ENCODE data around the gene GNPTG.
A peak's percentile ranks its signal among the peaks of the same experiment; 100 is the strongest.

Gene GNPTG

DNA sequence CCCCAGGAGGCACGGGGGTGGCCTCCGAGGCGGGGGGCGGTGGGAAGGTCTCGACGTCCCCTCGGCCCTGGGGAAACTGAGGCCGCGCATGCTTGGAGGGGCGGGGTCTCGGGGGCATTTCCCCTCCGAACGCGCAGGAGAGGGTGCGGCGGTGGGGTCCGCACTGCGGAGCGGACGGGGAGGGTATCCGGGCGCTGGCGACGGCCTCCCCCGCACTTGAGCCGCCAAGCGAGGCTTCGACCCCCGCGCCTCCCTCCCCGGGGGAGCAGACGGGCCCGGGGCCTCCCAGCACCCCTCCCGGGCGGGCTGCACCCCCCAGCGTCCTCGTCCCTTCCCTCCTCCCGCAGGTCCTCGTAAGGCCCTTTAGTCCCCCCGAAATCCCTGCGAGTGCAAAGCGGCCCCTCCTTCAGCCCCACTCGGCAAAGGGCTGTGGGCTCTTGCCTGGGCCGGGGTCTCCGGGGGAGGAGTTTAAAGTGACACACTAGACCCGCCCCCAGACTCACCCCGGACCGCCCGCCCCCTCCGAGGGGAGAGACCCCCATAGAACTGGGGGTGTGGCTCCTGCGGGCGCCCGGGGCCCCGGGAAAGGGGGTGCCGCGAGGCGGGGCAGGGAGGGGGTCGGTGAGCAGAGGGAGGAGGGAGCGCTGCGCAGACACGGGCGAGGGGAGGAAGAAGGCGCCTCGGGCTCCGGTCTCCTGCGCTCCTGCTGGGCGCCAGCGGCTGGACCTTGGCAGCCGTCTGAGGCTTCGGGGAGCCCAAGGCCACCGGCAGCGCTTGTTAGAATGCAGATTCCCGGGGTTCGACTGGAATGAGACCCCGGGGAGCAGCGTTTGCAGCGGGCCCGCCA, 17.7 kb upstream of the GNPTG start:
- DNase-seq (ENCODE audit: low read depth in 2 of 3, low spot score in 2 of 3): no peak

DNA sequence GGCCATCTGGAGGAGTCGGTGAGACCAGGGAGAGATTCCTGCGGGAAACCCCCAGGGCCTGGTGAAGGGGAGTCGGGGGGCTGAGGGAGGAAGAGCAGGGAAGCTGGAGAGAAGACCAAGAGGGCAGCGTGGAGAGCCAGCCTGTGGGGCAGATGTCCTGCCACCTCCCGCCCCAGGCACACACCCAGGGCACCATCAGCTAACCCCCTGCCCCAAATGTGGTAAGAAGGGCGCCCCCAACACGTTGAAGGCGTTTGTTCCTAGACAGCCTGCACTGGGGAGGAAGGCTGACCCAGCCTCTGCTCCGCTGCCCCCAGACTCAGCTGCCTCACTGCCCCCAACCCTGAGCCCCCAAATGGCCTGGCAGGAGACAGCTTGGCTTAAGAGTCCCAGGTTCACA, 17.0 kb upstream of the GNPTG start:
- DNase-seq (ENCODE audit: low read depth in 2 of 3, low spot score in 2 of 3): no peak

DNA sequence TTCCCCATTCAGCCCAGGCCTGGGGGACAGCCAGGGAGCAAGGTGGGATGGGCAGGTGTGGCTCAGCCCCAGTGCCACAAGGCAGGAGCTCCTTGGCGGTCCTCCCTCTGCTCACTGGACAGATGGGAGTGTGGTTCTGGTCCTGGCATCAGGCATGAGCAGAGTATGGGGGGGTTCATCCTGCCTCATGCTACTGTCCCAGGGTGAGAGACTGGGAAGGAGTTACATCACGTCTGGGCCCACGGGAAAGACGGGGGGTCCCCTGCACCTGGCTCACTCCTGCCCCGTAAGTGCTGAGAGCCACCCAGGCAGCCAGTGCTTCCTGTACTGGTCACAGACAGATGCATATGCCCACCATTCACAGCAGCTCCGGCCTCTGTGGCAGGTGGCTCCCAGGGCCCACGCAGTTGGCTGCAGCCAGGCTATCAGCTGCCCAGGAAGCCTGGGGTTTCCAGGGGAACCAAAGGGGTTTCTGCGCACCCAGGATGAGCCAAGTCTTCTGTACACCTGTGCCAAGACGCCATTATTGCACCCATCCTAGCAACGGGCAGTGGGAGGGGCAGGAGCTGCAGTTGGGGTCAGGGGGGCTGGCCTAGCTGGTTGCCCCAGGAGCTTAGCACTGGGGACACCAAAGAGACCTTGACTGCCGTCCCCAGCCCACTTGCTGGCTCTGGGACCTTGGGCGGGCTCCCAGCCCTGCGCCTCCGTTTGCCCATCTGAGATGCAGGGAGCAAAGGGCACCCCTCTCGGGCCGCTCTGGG, 16.3 kb upstream of the GNPTG start:
- DNase-seq (ENCODE audit: low read depth in 2 of 3, low spot score in 2 of 3): no peak

DNA sequence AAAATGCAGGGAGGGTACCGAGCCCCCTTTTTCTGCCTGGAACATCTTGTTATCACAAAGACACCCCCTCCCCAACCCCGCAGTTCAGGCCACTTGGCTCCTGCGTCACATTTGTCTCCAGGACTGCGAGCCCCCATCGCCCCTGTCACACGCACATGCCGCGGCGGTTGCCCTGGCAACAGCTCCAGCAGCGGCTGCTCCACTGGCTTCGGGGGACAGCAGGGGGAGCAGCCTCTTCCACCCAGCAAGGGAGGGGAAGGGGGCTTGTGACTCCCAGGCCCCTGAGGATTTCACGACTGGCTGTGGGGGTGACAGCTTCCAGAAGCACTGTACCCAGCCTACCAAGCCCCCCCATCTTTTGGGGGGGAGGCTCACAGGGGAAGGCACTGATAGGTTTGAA, 15.7 kb upstream of the GNPTG start:
- DNase-seq (ENCODE audit: low read depth in 2 of 3, low spot score in 2 of 3): no peak

DNA sequence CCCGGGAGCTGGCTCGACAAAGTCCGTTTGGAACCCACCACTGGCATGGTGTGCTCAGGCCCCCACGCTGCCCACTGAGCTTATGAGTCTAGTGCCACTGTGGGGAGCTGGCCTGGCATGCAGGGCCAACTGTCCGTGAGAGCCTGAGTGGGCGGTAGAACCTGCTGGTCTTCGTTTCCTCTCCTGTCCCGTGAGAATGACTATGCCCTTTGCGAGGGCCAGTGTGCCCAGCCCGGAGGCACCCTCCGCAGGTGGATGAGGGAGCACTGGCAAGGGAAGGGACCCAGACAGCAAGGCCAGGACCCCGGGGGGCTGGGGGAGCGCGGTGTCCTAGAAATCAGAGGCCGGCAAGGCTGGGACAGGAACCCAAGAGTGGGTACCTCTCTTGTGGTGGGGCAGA, 15.1 kb upstream of the GNPTG start:
- DNase-seq (ENCODE audit: low read depth in 2 of 3, low spot score in 2 of 3): no peak

DNA sequence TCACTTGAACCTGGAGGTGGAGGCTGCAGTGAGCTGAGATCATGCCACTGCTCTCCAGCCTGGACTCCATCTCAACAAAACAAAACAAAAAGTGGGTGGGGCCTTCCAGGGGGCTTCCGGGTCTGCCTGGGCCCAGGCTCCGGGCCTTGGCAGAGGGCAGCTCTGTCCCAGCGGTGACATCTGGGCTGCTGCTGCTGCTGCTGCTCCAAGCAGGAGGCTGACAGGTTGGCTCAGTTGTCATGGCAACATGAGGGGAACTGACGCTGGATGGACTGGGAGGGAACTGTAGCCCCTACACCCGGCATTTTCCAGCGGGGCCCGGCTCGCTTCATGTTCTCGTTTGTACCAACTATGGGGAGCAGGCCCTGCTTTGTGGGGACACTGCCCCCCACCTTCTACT, 14.2 kb upstream of the GNPTG start:
- no peak for DNase-seq (ENCODE audit: low read depth in 2 of 3, low spot score in 2 of 3)

DNA sequence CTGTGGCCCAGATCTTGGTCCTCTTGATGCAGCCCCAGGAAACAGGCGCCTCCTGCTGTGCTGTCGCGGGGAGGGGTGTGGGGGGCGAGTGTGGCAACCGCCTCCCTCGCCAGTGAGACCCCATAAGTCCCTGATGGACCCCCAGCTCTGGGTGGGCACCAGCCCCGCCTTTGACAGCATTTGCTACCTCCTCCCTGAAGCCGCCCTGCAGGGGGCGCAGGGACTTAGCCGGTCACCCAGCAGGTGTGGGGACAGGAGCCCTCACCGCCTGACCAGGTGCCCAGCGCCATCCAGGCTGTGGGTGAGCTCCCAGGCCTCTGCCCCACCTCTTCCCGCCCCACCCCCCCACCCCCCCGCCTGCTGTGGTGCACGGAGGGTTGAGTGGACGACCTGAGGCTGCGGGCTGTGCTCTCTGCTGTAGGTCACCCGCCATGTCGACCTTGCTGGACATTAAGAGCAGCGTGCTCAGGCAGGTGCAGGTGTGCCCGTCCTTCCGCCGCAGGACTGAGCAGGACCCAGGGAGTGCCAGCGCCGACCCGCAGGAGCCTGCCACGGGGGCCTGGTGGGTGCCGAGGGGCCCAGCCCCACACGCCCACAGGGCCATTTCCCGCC, 13.5 kb upstream of the GNPTG start:
- no peak for DNase-seq (ENCODE audit: low read depth in 2 of 3, low spot score in 2 of 3)

DNA sequence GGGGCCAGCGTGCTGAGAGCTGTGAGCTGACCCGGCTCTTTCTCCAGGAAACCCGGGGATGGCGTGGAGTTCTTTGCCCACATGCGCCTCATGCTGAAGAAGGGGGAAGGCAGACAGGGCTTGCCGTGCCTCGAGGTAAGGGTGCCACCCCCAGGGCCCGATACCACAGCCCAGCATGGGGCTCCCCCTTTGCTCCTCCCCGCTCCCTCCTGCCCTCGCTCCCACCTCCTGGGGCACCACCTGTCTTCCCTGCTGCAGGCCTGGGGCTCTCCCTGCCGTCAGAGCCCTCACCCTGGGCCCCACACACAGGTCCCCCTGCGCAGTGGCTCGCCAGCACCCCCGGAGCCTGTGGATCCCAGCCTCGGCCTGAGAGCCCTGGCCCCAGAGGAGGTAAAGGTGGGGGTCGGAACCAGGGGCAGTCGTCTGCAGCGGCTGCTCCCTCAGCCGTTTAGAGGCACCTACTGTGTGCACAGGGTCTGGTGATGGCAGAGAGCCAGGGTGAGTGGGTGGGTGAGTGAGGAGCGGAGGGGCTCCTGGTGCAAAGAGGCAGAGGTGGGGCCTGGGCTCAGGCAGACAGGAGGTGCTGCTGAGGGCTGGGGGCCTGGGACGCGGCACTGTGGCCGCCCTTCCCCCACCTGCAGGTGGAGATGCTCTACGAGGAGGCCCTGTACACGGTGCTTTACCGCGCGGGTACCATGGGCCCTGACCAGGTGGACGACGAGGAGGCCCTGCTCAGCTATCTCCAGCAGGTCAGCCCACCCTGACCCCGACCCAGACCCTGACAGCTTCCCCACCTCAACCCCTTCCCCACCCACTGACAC, 12.7 kb upstream of the GNPTG start:
- DNase-seq (ENCODE audit: low read depth in 2 of 3, low spot score in 2 of 3): no peak

DNA sequence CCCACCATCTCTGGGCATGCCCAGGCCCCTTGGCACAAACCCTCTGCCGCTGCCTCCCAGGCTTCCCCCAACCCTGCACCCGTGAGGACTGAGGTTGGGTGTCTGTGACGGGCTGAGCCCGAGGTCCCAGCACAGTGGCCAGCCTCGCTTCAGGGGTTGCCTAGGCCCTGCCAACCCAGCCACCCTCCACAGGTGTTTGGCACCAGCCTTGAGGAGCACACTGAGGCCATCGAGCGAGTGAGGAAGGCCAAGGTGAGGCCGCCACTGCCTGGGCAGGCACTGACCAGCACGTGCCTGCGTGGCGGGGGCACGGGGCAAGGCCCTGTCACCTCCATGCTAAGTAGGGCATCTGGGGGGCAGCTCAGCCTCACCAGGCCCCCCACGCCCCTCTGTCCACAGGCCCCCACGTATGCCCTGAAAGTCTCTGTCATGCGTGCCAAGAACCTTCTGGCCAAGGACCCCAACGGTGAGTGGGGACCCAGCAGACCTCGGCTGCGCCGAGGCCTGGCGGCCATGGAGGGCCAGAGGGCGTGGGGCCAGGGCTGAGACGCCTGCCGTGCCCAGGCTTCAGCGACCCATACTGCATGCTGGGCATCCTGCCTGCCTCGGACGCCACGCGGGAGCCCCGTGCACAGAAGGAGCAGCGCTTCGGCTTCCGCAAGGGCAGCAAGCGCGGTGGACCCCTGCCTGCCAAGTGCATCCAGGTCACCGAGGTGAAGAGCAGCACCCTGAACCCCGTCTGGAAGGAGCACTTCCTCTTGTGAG, 10.8 kb upstream of the GNPTG start:
- DNase-seq (ENCODE audit: low read depth in 2 of 3, low spot score in 2 of 3): no peak

DNA sequence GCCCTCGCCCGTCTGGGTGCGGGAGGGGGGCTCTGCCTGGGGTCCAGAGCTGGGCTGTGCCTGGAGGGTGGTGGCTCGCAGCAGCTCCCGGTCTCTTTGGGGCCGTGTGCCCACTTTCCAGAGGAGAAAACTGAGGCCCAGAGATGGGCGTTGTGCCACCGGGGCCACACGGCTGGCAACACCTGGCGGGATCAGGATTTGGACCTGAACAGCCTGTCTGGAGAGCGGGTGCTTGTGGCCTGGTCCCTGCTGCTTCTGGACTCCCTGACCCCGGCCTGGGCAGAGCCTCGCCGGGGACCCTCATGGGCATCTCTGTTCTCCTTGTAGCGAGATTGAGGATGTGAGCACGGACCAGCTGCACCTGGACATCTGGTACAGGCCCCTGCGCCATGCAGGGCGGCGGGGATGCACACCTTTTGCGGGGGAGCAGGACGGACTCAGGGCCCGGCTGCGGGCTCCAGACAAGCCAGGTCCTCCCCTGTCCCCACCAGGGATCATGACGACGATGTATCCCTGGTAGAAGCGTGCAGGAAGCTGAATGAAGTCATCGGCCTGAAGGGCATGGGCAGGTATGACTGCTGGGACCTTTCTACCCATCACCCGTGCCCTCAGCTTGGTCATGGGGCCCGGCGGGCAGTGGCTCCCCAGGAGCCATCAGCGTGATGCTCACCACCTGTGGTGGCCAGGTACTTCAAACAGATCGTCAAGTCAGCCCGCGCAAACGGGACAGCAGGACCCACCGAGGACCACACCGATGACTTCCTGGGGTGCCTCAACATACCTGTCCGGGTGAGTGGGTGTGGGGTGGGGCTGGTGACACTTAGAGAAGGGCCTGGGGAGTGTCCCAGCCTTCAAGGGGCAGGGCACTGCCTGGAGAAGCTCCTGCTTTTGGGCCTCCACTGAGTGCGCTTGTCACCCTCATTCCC, 10.0 kb upstream of the GNPTG start:
- DNase-seq (ENCODE audit: low read depth in 2 of 3, low spot score in 2 of 3): no peak

DNA sequence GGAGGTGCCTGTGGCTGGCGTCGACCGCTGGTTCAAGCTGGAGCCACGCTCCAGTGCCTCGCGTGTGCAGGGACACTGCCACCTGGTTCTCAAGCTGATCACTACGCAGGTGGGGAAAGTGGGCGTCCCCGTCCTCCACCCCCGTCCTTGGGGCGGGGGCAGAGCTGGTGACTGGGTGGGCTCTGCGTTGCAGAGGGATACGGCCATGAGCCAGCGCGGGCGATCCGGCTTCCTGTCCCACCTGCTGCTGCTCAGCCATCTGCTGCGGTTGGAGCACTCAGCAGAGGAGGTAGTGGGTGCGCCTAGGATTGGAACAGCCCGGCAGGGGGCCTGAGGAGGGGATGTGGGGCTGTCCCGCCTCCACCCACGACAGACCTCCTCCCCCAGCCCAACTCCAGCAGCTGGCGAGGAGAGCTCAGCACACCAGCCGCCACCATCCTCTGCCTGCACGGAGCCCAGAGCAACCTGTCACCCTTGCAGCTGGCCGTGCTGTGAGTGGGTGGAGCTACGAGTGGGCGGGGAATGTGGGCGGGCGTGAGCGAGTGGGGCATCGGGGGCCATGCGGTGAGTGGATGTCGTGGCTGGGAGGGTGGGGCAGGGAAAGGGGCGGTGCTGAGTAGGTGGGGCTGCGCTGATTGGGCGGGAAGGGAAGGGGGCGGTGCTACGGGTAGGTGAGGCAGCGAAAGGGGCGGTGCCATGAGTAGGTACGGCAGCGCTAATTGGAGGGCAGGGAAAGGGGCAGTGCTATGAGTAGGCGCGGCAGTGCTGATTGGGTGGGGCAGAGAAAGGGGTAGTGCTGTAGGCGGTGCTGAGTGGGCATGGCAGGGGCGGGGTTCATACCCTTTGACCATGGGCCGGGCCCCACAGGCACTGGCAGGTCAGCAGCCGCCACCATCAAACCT, 9.0 kb upstream of the GNPTG start:
- DNase-seq (ENCODE audit: low read depth in 2 of 3, low spot score in 2 of 3): peak; percentile 69 to 85 (median 77)

DNA sequence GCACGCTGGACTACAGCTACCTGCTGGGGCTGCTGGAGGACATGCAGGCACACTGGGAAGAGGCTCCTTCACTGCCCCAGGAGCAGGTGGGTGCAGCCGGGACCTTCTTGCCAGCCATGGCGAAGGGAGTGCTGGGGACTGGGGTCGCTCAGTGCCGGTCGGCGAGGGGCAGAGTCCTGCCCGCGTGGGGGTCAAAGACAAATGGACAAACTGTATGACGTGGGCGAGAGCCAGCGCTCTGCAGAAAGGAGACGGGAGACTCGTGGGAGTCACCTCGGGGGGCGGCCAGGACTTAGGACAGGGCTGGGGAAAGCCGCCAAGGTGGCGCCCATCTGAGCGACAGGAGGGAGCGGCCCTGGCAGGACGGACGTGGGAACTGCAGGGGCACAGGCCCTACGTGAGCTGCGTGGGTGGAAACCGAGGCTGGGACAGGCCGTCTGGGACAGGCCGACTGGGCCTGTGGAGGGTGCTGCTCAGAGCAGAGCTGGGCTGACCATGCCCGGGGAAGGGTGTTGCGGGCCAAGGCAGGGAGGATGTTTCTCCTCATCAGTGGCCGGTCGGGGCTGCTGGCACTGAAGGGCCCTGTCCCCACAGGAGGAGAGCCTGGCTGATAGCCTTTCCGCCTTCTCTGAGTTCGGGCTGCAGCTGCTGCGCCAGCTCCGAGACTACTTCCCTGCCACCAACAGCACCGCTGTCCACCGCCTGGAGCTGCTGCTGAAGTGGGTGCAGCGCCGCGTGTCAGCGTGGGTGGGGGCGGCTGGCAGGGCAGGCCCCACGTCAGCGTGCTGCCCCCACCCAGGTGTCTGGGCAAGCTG, 8.1 kb upstream of the GNPTG start:
- no peak for DNase-seq (ENCODE audit: low read depth in 2 of 3, low spot score in 2 of 3)

DNA sequence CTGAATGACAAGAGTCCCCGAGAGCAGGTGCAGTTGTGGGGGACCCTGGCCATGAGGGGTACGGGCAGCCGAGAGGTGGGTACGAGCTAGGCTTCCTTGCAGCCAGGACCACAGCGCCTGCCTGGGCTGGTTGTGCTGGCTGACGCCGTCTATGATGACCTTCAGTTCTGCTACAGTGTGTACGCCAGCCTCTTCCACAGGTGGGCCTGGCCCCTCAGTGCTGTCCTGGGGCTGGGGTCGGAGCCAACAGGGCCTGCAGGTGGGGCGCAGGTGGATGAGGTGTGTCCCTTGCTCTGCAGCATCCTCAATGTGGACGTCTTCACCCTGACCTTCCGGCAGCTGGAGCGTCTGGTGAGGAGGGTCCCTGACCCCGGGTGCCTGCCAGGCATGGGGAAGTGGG, 7.2 kb upstream of the GNPTG start:
- DNase-seq (ENCODE audit: low read depth in 2 of 3, low spot score in 2 of 3): no peak

DNA sequence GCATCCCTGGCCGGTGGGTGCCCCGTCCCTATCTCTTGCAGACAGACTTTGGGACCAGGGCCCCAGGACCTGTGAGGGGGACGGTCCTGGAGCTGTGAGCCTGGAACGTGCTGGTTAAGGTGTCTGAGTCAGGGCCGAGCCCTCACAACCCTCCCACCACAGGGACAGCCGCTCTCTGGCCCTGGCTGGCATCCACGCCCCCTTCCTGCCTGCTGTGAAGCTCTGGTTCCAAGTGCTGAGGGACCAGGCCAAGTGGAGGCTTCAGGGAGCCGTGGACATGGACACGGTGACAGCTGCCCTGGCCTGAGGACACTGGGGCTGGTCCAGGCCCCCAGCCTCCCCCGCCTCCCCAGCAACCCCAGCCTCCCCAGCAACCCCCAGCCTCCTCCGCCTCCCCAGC, 6.6 kb upstream of the GNPTG start:
- no peak for DNase-seq (ENCODE audit: low read depth in 2 of 3, low spot score in 2 of 3)

DNA sequence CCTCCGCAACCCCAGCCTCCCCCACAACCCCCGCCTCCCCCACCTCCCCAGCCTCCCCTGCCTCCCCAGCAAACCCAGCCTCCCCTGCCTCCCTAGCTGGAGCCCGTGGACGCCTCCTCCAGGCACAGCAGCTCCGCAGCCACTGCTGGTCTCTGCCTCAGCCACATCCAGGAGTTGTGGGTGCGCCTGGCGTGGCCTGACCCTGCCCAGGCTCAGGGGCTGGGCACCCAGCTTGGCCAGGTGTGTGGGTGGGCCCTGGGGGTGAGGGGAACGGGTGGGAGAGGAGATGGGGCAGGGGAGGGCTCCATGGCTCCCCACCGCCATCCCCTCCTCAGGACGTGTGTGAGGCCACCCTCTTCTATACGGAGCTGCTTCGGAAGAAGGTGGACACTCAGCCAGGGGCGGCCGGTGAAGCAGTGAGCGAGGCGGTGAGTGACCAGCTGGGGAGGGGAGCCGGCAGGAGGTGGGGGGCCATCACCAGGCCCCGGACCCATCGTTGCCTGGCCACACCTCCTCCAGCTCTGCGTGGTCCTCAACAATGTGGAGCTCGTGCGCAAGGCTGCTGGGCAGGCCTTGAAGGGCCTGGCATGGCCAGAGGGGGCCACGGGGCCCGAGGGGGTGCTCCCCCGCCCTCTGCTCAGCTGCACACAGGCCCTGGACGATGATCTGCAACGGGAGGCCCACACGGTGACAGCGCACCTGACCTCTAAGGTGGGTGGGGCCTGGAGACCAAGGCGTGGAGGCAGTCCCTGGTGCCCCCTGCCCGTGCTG, 5.9 kb upstream of the GNPTG start:
- DNase-seq (ENCODE audit: low read depth in 2 of 3, low spot score in 2 of 3): no peak

DNA sequence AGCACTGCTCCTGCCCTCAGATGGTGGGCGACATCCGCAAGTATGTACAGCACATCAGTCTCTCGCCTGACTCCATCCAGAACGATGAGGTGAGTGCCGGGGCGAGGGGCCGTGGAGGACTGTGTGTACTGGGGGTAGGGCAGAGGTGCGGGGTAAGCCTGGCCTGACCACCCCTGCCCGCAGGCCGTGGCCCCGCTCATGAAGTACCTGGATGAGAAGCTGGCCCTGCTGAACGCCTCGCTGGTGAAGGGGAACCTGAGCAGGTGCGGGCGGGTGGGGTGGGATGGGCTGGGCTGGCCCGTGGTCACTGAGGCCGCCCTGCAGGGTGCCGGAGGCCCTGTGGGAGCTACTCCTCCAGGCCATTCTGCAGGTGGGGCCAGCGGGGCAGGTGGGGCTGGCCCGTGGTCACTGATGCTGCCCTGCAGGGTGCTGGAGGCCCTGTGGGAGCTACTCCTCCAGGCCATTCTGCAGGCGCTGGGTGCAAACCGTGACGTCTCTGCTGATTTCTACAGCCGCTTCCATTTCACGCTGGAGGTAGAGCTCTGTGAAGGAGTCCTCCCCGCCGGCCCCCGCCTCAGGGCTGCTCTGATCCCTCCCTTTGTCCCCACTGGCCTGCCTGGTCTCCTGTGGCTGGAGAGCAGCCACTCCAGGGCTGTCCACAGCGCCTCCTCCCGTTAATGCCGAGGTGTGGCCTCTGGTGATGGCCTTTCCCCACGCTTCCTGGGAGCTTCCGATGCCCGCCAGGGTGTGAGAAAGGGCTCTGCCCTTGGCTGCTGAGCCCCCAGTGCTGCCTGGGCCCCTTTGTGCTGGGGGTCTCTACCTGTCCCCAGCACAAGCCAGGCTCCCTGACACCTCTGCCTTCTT, 5.1 kb upstream of the GNPTG start:
- no peak for DNase-seq (ENCODE audit: low read depth in 2 of 3, low spot score in 2 of 3)
